C4-2B (cell line): ENCODE measurements around the gene PORCN.

Source experiments
- H3K27ac ChIP-seq: fragments of 450-650 bp; 2 replicates; pipeline ENCODE4 v1.5.1; 2017
- CTCF ChIP-seq: fragments of 450-650 bp; conservative IDR thresholded peaks from 2 replicates; pipeline ENCODE4 v1.5.1; 2017; ENCODE audit warnings: mild to moderate bottlenecking
- ZFX ChIP-seq: fragments of 450-650 bp; IDR thresholded peaks from 2 replicates; pipeline ENCODE4 v1.6.1; 2017

The PORCN gene

DNA sequence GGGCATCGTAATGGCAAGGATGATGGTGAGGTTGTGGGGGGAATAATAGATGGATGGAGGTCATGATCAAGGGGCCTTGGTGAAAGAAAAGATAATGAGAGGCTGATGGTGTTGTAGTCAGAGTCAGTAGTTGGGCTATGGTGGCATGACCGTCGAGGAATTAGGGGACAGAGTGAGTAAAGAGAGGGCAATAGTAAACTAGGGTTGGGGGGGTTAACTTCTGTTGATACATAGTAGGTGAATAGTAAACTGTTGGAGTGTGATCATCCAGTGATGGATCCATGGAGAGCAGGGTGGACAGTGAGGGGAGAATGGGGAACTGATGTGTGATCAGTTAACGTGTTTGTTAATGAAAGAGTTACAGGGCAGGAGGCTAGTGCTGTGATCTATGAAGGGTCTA, 31.9 kb upstream of the PORCN start:
- peak overlapping the region; percentile 96 for H3K27ac ChIP-seq
- TF ChIP-seq CTCF = no peak
- TF ChIP-seq ZFX = no peak

DNA sequence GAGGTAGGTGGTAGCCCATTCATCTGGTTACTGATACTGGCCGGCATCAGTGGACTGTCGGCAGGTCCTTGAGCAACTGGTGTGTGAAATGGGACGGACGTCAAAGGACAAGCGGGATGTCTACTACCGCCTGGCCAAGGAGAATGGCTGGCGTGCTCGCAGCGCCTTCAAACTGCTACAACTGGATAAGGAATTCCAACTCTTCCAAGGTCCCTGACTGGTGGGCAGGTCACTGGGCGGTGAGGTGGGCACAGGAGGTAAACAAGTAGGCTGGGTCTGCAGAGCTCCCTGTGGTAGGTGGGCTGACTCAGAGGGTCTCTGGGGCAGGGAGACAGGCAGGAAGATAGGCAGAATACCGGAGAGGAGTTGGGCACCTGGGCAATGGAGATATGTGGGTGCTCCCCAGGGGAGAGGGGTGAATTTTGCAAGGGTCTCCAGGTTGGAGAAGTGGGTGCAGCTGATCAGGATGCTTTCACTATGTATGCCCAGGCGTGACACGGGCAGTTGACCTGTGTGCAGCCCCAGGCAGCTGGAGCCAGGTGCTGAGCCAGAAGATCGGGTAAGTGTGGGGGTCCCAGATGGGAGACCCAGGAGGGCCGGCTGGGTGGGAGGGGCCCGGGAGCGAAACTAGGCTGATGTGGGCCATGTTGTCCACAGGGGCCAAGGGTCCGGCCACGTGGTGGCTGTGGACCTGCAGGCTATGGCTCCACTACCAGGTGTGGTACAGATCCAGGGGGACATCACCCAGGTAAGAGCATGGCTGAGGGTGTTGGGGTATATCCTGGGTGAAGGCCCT, 30.6 kb upstream of the PORCN start:
- no peak for TF ChIP-seq ZFX
- TF ChIP-seq CTCF = no peak
- no peak overlapping the region for H3K27ac ChIP-seq

- TF ChIP-seq ZFX (no peak), CTCF (no peak)
- no peak overlapping the region for H3K27ac ChIP-seq
These were observed 30.0 kb upstream of the PORCN start for GRCh38 chrX:48478806-48479205.

- no peak overlapping the region for H3K27ac ChIP-seq
- TF ChIP-seq ZFX (no peak), CTCF (no peak)
These were observed 28.6 kb upstream of the PORCN start for GRCh38 chrX:48480142-48480541.

DNA sequence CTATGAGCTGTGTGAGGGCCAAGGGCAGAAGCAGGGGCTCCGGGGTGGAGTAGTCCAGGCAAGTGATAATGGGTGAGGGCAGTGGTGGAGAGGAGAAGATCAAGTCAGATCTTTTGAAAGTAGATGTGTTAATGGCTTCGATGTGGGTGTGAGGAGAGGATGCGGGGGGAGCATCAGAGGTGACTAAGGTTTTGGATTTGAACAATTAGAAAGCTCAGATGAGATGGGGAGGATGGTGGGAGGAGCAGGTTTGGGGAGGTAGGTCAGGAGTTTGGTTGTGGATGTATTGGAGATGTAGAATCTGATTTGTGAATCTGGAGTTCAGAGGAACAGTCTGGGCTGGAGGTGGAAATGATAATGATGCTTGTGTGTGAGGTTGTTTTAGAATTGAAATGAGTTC, 28.2 kb upstream of the PORCN start:
- TF ChIP-seq ZFX (no peak), CTCF (no peak)

GRCh38 chrX:48482526-48482925, 26.3 kb upstream of the PORCN start:
- no peak overlapping the region for H3K27ac ChIP-seq
- TF ChIP-seq ZFX (no peak), CTCF (no peak)

More for the DNA sequence above, 28.2 kb upstream of the PORCN start:
- H3K27ac ChIP-seq = no peak overlapping the region

GRCh38 chrX:48487362-48487798, 21.4 kb upstream of the PORCN start:
- H3K27ac ChIP-seq = no peak overlapping the region
- TF ChIP-seq CTCF (no peak), ZFX (no peak)
